Mesendoderm (in vitro differentiated cells): ENCODE measurements around the gene GOLGA6L4. TPM values are rescaled to one million over a fixed set of nuclear protein-coding genes. Genes with fewer than 3 reads are reported as not detected.
"Not testable (repeated sequence)": the region's sequence is repeated elsewhere in the genome, so short reads cannot be mapped to it uniquely, and the experiment has no call there.

Experiments
- DNase-seq: peaks from one replicate; pipeline ENCODE4 v3.0.0; 2013
- H2AK5ac ChIP-seq: 2 replicates; pipeline ENCODE4 v1.6.1; 2013; ENCODE audit warnings: low read length, inconsistent platforms
- H2BK120ac ChIP-seq: 2 replicates; pipeline ENCODE4 v1.6.1; 2013; ENCODE audit warnings: low read depth, mild to moderate bottlenecking, low read length, moderate library complexity, mixed read lengths
- H2BK15ac ChIP-seq: replicated peaks from 2 replicates; pipeline ENCODE4 v1.6.1; 2013; ENCODE audit warnings: low read depth, mild to moderate bottlenecking, moderate library complexity
- H2BK5ac ChIP-seq: 2 replicates; pipeline ENCODE4 v1.6.1; 2013; ENCODE audit warnings: low read length, inconsistent platforms
- H3K18ac ChIP-seq: 2 replicates; pipeline ENCODE4 v1.6.1; 2013; ENCODE audit warnings: mild to moderate bottlenecking, low read length, mixed read lengths
- H3K23ac ChIP-seq: one replicate; pipeline ENCODE4 v1.6.1; 2013; ENCODE audit warnings: low read length
- H3K27ac ChIP-seq: 2 replicates; pipeline ENCODE4 v1.5.1; 2013; ENCODE audit warnings: low read depth, mild to moderate bottlenecking, inconsistent platforms, low read length, moderate library complexity
- H3K27me3 ChIP-seq: 2 replicates; pipeline ENCODE4 v1.6.1; 2013; ENCODE audit warnings: low read length, control low read depth, mild to moderate bottlenecking, inconsistent platforms; ENCODE audit not compliant: insufficient read depth, poor library complexity
- H3K36me3 ChIP-seq: 2 replicates; pipeline ENCODE4 v1.6.1; 2013; ENCODE audit warnings: low read length, inconsistent platforms; ENCODE audit not compliant: control insufficient read depth, insufficient read depth
- H3K4ac ChIP-seq: one replicate; pipeline ENCODE4 v1.6.1; 2013; ENCODE audit warnings: low read depth, mild to moderate bottlenecking, low read length, moderate library complexity
- H3K4me1 ChIP-seq: 2 replicates; pipeline ENCODE4 v1.6.1; 2013; ENCODE audit warnings: low read depth, low read length, inconsistent platforms; ENCODE audit not compliant: control insufficient read depth
- H3K4me2 ChIP-seq: 2 replicates; pipeline ENCODE4 v1.6.1; 2013; ENCODE audit warnings: low read length
- H3K4me3 ChIP-seq: 2 replicates; pipeline ENCODE4 v1.5.1; 2013; ENCODE audit warnings: mild to moderate bottlenecking, low read length
- H3K56ac ChIP-seq: one replicate; pipeline ENCODE4 v1.6.1; 2013; ENCODE audit warnings: low read length
- H3K79me1 ChIP-seq: 2 replicates; pipeline ENCODE4 v1.6.1; 2013; ENCODE audit warnings: low read length, inconsistent platforms
- H3K79me2 ChIP-seq: 2 replicates; pipeline ENCODE4 v1.6.1; 2013; ENCODE audit warnings: mild to moderate bottlenecking, low read length; ENCODE audit not compliant: control insufficient read depth, insufficient read depth
- H3K9ac ChIP-seq: 2 replicates; pipeline ENCODE4 v1.6.1; 2013; ENCODE audit warnings: low read length, inconsistent platforms
- H4K5ac ChIP-seq: one replicate; pipeline ENCODE4 v1.6.1; 2013; ENCODE audit warnings: low read length
- H4K8ac ChIP-seq: one replicate; pipeline ENCODE4 v1.6.1; 2013; ENCODE audit warnings: low read depth, mild to moderate bottlenecking, control low read depth, low read length, moderate library complexity
- WGBS: extraction: QIAGEN DNeasy Blood & Tissue Kit; methylation state at CpG from one replicate; pipeline ENCODE4 v1.1.7; 2013; ENCODE audit warnings: low lambda C conversion rate, missing lambda C conversion rate; ENCODE audit not compliant: insufficient coverage; ENCODE audit errors: extremely low coverage; 5-methylcytosine and 5-hydroxymethylcytosine counted together
- polyA plus RNA-seq, 2 experiments: library from polyadenylated mRNA; stranded (reverse); fragments of 200-250 nt; gene quantifications; one replicate each; pipeline ENCODE4 v1.2.3, GENCODE V29; 2013

GOLGA6L4 gene
- 0.74 TPM for polyA plus RNA-seq (2013, experiment 1 of 2)
- polyA plus RNA-seq (2013, experiment 2 of 2), result 0.62 TPM

- not testable (repeated sequence) for H3K18ac ChIP-seq, H3K79me2 ChIP-seq, H3K4me3 ChIP-seq, H3K4ac ChIP-seq, H3K36me3 ChIP-seq, H4K5ac ChIP-seq, H3K23ac ChIP-seq, H2AK5ac ChIP-seq, H3K9ac ChIP-seq, H2BK15ac ChIP-seq, H2BK5ac ChIP-seq, H4K8ac ChIP-seq, H3K27ac ChIP-seq, H3K27me3 ChIP-seq, H3K56ac ChIP-seq, H3K79me1 ChIP-seq, H3K4me1 ChIP-seq, H3K4me2 ChIP-seq, DNase-seq, H2BK120ac ChIP-seq
- WGBS, result no CpG with 5 or more reads among the region's 13 CpGs
These were observed at the start of gene GOLGA6L4 for GRCh38 chr15:84235573-84235972. Gene GOLGA6L4 (plus strand): TSS chr15:84235773. CDS start chr15:84235835, 62 bp downstream.

GRCh38 chr15:84192982-84193381 is 42.6 kb upstream of the GOLGA6L4 start:
- H3K27ac ChIP-seq, H3K23ac ChIP-seq, H2AK5ac ChIP-seq, H3K56ac ChIP-seq, H3K27me3 ChIP-seq, H3K9ac ChIP-seq, H3K4me2 ChIP-seq, H2BK15ac ChIP-seq, H3K4ac ChIP-seq, H2BK120ac ChIP-seq, H4K8ac ChIP-seq, H3K4me3 ChIP-seq, H2BK5ac ChIP-seq, H3K79me1 ChIP-seq, H3K18ac ChIP-seq, H3K79me2 ChIP-seq, H3K36me3 ChIP-seq, H4K5ac ChIP-seq, H3K4me1 ChIP-seq, DNase-seq: not testable (repeated sequence)
- WGBS, result no CpG with 5 or more reads among the region's 5 CpGs

GRCh38 chr15:84195603-84196002 is 40.0 kb upstream of the GOLGA6L4 start:
- not testable (repeated sequence) for H2BK15ac ChIP-seq, H3K56ac ChIP-seq, H3K4me3 ChIP-seq, H2BK120ac ChIP-seq, H3K79me1 ChIP-seq, H3K4ac ChIP-seq, H4K8ac ChIP-seq, H3K9ac ChIP-seq, H3K4me2 ChIP-seq, H3K18ac ChIP-seq, H3K36me3 ChIP-seq, H3K23ac ChIP-seq, H3K27me3 ChIP-seq, H3K27ac ChIP-seq, H2AK5ac ChIP-seq, H4K5ac ChIP-seq, H2BK5ac ChIP-seq, DNase-seq, H3K79me2 ChIP-seq, H3K4me1 ChIP-seq
- WGBS, result no CpG with 5 or more reads among the region's 8 CpGs

- H4K8ac ChIP-seq, H3K56ac ChIP-seq, H2BK120ac ChIP-seq, H3K4me1 ChIP-seq, H3K79me2 ChIP-seq, H3K9ac ChIP-seq, H3K23ac ChIP-seq, DNase-seq, H3K36me3 ChIP-seq, H3K27ac ChIP-seq, H2BK5ac ChIP-seq, H3K4ac ChIP-seq, H3K79me1 ChIP-seq, H3K4me3 ChIP-seq, H3K18ac ChIP-seq, H2AK5ac ChIP-seq, H3K27me3 ChIP-seq, H3K4me2 ChIP-seq, H4K5ac ChIP-seq, H2BK15ac ChIP-seq: not testable (repeated sequence)
- no CpG with 5 or more reads among the region's 14 CpGs for WGBS
These were observed 38.9 kb upstream of the GOLGA6L4 start for GRCh38 chr15:84196530-84197188.

GRCh38 chr15:84199865-84200264 is 35.7 kb upstream of the GOLGA6L4 start:
- H3K4me3 ChIP-seq, H3K79me1 ChIP-seq, DNase-seq, H4K5ac ChIP-seq, H3K36me3 ChIP-seq, H3K4me1 ChIP-seq, H3K18ac ChIP-seq, H3K23ac ChIP-seq, H3K4ac ChIP-seq, H3K27me3 ChIP-seq, H2BK5ac ChIP-seq, H3K4me2 ChIP-seq, H4K8ac ChIP-seq, H2BK15ac ChIP-seq, H2AK5ac ChIP-seq, H3K56ac ChIP-seq, H2BK120ac ChIP-seq, H3K27ac ChIP-seq, H3K9ac ChIP-seq, H3K79me2 ChIP-seq: not testable (repeated sequence)
- WGBS, result no CpG with 5 or more reads among the region's 16 CpGs

GRCh38 chr15:84246441-84246840 is 10.9 kb downstream of the GOLGA6L4 start:
- WGBS, result no CpG with 5 or more reads among the region's 7 CpGs
- not testable (repeated sequence) for H3K4ac ChIP-seq, H4K5ac ChIP-seq, H3K9ac ChIP-seq, H2BK5ac ChIP-seq, H3K18ac ChIP-seq, H3K4me1 ChIP-seq, H3K4me2 ChIP-seq, H3K79me2 ChIP-seq, H3K4me3 ChIP-seq, H2AK5ac ChIP-seq, H2BK120ac ChIP-seq, H3K23ac ChIP-seq, H3K27me3 ChIP-seq, H3K56ac ChIP-seq, H4K8ac ChIP-seq, H3K36me3 ChIP-seq, H3K79me1 ChIP-seq, H2BK15ac ChIP-seq, DNase-seq, H3K27ac ChIP-seq
